ENCODE results near the gene CYFIP2. TPM values are rescaled to one million over a fixed set of nuclear protein-coding genes. Genes with fewer than 3 reads are reported as not detected.

The CYFIP2 gene
- total and polyA plus RNA-seq, 10 of the 15 experiments (the other 5 are each of a cell fraction or from before 2014, with no cell fraction given): 43.4 to 173 (median 96.0) TPM

DNA sequence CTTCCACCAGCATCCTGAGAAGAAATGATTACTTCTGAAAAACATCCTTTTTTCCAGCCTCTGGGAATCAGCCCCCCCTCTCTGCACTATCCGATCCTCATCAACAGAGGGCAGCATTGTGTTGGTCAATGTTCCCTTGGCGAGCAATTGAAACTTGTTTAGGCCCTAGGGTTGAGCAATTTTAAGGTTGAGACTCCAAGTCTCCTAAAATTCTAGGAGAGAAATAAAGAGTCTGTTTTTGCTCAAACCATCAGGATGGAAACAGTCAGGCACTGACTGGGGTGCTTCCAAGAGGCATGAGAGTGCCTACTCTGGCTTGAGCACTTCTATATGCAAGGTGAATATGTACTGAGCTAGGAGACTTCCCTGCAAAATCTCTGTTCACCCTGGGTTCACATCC, 12.4 kb upstream of the CYFIP2 start (continued):
- TF ChIP-seq, protein P1, sequence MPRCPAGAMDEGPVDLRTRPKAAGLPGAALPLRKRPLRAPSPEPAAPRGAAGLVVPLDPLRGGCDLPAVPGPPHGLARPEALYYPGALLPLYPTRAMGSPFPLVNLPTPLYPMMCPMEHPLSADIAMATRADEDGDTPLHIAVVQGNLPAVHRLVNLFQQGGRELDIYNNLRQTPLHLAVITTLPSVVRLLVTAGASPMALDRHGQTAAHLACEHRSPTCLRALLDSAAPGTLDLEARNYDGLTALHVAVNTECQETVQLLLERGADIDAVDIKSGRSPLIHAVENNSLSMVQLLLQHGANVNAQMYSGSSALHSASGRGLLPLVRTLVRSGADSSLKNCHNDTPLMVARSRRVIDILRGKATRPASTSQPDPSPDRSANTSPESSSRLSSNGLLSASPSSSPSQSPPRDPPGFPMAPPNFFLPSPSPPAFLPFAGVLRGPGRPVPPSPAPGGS (IDR thresholded peaks at IDR 0.05; ENCODE audit: borderline replicate concordance, insufficient read depth, low read depth, low read length, poor library complexity, severe bottlenecking): no peak
- TF ChIP-seq RB1 (IDR thresholded peaks at IDR 0.05; ENCODE audit: borderline replicate concordance): 0 out of 2 replicates have a peak, but pooled peaks have one; percentile 56
- no peak for TF ChIP-seq POU2F2 (IDR thresholded peaks at IDR 0.05; ENCODE audit: borderline replicate concordance, low read depth, low read length)

DNA sequence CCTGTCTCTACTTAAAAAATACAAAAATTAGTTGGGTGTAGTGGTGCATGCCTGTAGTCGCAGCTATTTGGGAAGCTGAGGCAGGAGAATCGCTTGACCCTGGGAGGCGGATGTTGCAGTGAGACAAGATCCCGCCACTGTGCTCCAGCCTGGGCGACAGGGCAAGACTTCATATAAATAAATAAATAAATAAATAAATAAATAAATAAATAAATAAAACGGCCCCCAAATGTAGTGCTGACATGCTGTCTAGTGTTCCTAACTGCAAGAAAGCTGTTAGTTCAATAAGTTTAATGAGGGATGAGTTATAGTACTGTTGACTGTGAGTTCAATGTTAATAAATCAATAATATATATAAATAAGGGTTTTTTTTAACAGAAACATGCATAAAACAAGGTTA, 7.5 kb upstream of the CYFIP2 start:
- WGBS (ENCODE audit: insufficient coverage, insufficient replicate concordance, low lambda C conversion rate, missing lambda C conversion rate): 100% methylated on average over 6 of the region's 6 CpGs
- no peak for ATAC-seq
- Histone ChIP-seq H3K36me3 (ENCODE audit: control insufficient read depth in 2 of 2, insufficient read depth in 2 of 2, low read length in 1 of 2) (no peaks in the 10 kb centered on the region), H3K79me2 (ENCODE audit: control insufficient read depth, insufficient read depth, low read length) (no peaks in the 10 kb centered on the region), H3K27me3 (replicated peaks in 1 of 2; ENCODE audit: control insufficient read depth in 2 of 2, insufficient read depth in 2 of 2, low read length in 1 of 2) (no peaks in the 10 kb centered on the region), H3K4me3 (no peak overlapping the region), H4K20me1 (ENCODE audit: control insufficient read depth, insufficient read depth) (no peaks in the 10 kb centered on the region), H3K4me1 (ENCODE audit: control insufficient read depth, insufficient read depth, low read length) (peaks cover 4% of the 10 kb centered on the region), H3K9me3 (replicated peaks; ENCODE audit: control insufficient read depth, insufficient read depth, low read length) (no peaks in the 10 kb centered on the region), H2AFZ (ENCODE audit: control insufficient read depth, low read depth, low read length) (no peak overlapping the region), H3K9ac (ENCODE audit: control insufficient read depth, insufficient read depth, low read length) (no peak overlapping the region), H3K27ac (ENCODE audit: control insufficient read depth, insufficient read depth) (no peak overlapping the region), H3K4me2 (ENCODE audit: control insufficient read depth, insufficient read depth) (no peak overlapping the region)
- in situ Hi-C loops (cut with MboI): no loop called here
- ChIA-PET SMC1A (ENCODE audit: uncharacterized antibody, unreplicated experiment) (interaction anchor here (1.2 to 10.7 kb wide), 7 partner anchors 15 to 109 kb away, joined by 3 to 132 read pairs (median 5); no protein-coding TSS in a partner anchor), CTCF (interaction anchor here (1.0 to 11.2 kb wide), 7 partner anchors 9 to 110 kb away, joined by 3 to 213 read pairs (median 4); no protein-coding TSS in a partner anchor), RAD21 (ENCODE audit: unreplicated experiment) (interaction anchor here (1.0 kb wide), 1 partner anchor 113 kb away, joined by 3 read pairs; no protein-coding TSS in a partner anchor), POLR2A (no interaction called here)
- no peak for TF ChIP-seq STAT3 (IDR thresholded peaks at IDR 0.05; ENCODE audit: low read depth, low read length)
- no peak for TF ChIP-seq IKZF2 (IDR thresholded peaks at IDR 0.05)
- TF ChIP-seq BCL11A (IDR thresholded peaks at IDR 0.05; ENCODE audit: low read depth, low read length): no peak
- no peak for TF ChIP-seq RAD51 (IDR thresholded peaks at IDR 0.05)
- TF ChIP-seq SREBF2 (IDR thresholded peaks at IDR 0.05; ENCODE audit: low read length): no peak
- TF ChIP-seq SP1 (IDR thresholded peaks at IDR 0.05; ENCODE audit: low read depth, low read length): no peak
- TF ChIP-seq TCF3 (IDR thresholded peaks at IDR 0.05; ENCODE audit: borderline replicate concordance, insufficient read depth, low read depth, low read length): no peak
- TF ChIP-seq EP300 (IDR thresholded peaks at IDR 0.05; ENCODE audit: borderline replicate concordance in 1 of 2, control insufficient read depth in 1 of 2, low read depth in 2 of 2, low read length in 2 of 2): no peak
- no peak for TF ChIP-seq POLR2A (IDR thresholded peaks at IDR 0.05; ENCODE audit: low read depth, low read length)
- TF ChIP-seq, protein P2, sequence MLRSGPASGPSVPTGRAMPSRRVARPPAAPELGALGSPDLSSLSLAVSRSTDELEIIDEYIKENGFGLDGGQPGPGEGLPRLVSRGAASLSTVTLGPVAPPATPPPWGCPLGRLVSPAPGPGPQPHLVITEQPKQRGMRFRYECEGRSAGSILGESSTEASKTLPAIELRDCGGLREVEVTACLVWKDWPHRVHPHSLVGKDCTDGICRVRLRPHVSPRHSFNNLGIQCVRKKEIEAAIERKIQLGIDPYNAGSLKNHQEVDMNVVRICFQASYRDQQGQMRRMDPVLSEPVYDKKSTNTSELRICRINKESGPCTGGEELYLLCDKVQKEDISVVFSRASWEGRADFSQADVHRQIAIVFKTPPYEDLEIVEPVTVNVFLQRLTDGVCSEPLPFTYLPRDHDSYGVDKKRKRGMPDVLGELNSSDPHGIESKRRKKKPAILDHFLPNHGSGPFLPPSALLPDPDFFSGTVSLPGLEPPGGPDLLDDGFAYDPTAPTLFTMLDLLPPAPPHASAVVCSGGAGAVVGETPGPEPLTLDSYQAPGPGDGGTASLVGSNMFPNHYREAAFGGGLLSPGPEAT (IDR thresholded peaks at IDR 0.05; ENCODE audit: low read depth): no peak
- intact Hi-C loops (cut with micrococcal nuclease; ENCODE audit: unreplicated experiment): loop anchor here (10.0 kb wide), 2 partner anchors 206 to 486 kb away; partner anchors contain the start of genes LSM11 and NIPAL4
- BruUV-seq (replicated peaks): no TSS peak
- DNase-seq (ENCODE audit: low read depth, low spot score): no peak
- no peak for FAIRE-seq
